Measurements from ENCODE around the gene SYT15.

GRCh38 chr10:46559231-46559671 is 19.7 kb upstream of the SYT15 start:
- no peak for TF ChIP-seq CTCF (IDR thresholded peaks at IDR 0.05)
- TF ChIP-seq POLR2A (IDR thresholded peaks at IDR 0.05) = no peak

All from testis (tissue), 2 donors.